Prostate gland (tissue), 2 donors: Measurements from ENCODE around the gene FRMD4A. TPM values are rescaled to one million over a fixed set of nuclear protein-coding genes. Genes with fewer than 3 reads are reported as not detected.

Source experiments
- DNase-seq: peaks from one replicate; pipeline ENCODE4 v3.0.0-alpha.2; 2019; ENCODE audit warnings: low spot score
- H3K27ac ChIP-seq, 2 donors: fragments of 200-600 bp; sonication (generic); 2 replicates each; pipeline ENCODE4 v1.5.1; 2017 to 2019
- H3K27me3 ChIP-seq: fragments of 200-600 bp; sonication (generic); replicated peaks from 2 replicates; pipeline ENCODE4 v1.5.1; 2019; ENCODE audit not compliant: insufficient read depth
- H3K36me3 ChIP-seq, 2 donors: fragments of 200-600 bp; sonication (generic); 1 replicate in 1 of 2; 2 replicates in 1 of 2; pipeline versions ENCODE4 v1.5.1 to v1.8.1; 2017 to 2019
- H3K4me1 ChIP-seq: fragments of 200-600 bp; sonication (generic); replicated peaks from 2 replicates; pipeline ENCODE4 v1.5.1; 2019
- H3K4me3 ChIP-seq, 2 donors: fragments of 200-600 bp; sonication (generic); 2 replicates each; pipeline ENCODE4 v1.5.1; 2017 to 2019
- H3K9me3 ChIP-seq: fragments of 200-600 bp; sonication (generic); 2 replicates; pipeline ENCODE4 v1.5.1; 2017
- POLR2A ChIP-seq: fragments of 450-650 bp; IDR thresholded peaks from one replicate; pipeline ENCODE4 v1.6.1; 2016; ENCODE audit warnings: antibody characterized with exemption, mild to moderate bottlenecking
- POLR2AphosphoS5 ChIP-seq: sonication (generic); formaldehyde crosslinking; IDR thresholded peaks from one replicate; pipeline ENCODE4 v1.6.1; 2017; ENCODE audit warnings: antibody characterized with exemption
- WGBS: methylation state at CpG from one replicate; pipeline ENCODE4 v1.1.5; 2018; 5-methylcytosine and 5-hydroxymethylcytosine counted together
- intact Hi-C: fragments of 100-400 bp; cut with DNase I; formaldehyde crosslinking; loops from one replicate; pipeline ENCODE4 v1.14.2; 2022
- total RNA-seq, 2 donors: library from RNA; depleted of rRNA; stranded (reverse); fragments of >200 nt; gene quantifications; one replicate each; pipeline ENCODE4 v1.1.0, GENCODE V29; 2016
- TF ChIP-seq, protein P1 (sequence below), 4 experiments: fragments of 200-600 bp in 2 of 4; fragments of 450-650 bp in 2 of 4; sonication (generic) in 2 of 4; IDR thresholded peaks; 1 replicate in 3 of 4; 2 replicates in 1 of 4; pipeline ENCODE4 v1.5.1; 2016 to 2019; ENCODE audit warnings: antibody characterized with exemption in 4 of 4, mild to moderate bottlenecking in 2 of 4, moderate library complexity in 2 of 4

Gene FRMD4A
- total RNA-seq, 2 donors from 2014 or later = 38.0 to 53.2 TPM

DNA sequence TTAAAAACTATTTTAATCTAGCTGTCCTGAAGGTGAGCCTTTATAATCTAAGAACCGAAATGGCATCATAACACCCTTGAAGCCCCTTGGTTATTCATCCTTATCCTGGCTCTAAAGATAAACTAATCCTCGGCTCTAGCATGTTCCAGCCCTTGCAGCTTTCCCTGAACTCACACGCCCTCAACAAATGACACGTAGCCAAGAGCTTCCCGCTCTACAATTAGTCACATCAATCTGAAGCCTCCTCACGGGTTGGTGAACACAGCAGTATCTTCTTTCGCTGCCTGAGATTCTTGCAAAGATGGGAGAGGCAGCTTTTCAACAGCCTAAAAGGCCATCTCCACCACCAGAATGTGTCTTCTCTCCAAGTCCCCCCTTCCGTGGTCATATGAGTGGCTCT, 4.1 kb downstream of the FRMD4A start:
- no peak overlapping the region for H3K4me3 ChIP-seq
- no peak for DNase-seq
- no peaks in the 10 kb centered on the region for H3K27me3 ChIP-seq
- TF ChIP-seq POLR2AphosphoS5 = no peak
- TF ChIP-seq, protein P1, sequence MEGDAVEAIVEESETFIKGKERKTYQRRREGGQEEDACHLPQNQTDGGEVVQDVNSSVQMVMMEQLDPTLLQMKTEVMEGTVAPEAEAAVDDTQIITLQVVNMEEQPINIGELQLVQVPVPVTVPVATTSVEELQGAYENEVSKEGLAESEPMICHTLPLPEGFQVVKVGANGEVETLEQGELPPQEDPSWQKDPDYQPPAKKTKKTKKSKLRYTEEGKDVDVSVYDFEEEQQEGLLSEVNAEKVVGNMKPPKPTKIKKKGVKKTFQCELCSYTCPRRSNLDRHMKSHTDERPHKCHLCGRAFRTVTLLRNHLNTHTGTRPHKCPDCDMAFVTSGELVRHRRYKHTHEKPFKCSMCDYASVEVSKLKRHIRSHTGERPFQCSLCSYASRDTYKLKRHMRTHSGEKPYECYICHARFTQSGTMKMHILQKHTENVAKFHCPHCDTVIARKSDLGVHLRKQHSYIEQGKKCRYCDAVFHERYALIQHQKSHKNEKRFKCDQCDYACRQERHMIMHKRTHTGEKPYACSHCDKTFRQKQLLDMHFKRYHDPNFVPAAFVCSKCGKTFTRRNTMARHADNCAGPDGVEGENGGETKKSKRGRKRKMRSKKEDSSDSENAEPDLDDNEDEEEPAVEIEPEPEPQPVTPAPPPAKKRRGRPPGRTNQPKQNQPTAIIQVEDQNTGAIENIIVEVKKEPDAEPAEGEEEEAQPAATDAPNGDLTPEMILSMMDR (IDR thresholded peaks at IDR 0.05) = no peak
- no peak for TF ChIP-seq POLR2A
- no peak overlapping the region for H3K27ac ChIP-seq
- no peaks in the 10 kb centered on the region for H3K4me1 ChIP-seq
- intact Hi-C loops = no loop called here
- no peaks in the 10 kb centered on the region for H3K9me3 ChIP-seq
- H3K36me3 ChIP-seq = no peaks in the 10 kb centered on the region
- 93% methylated on average over 8 of the region's 8 CpGs for WGBS

- no peaks in the 10 kb centered on the region for H3K27me3 ChIP-seq
- H3K4me1 ChIP-seq = no peaks in the 10 kb centered on the region
- H3K36me3 ChIP-seq = no peaks in the 10 kb centered on the region
- peak; percentile 39 for DNase-seq
- TF ChIP-seq, protein P1 (IDR thresholded peaks at IDR 0.05) = peak in 1 of 4 experiments; percentile 32
- TF ChIP-seq POLR2AphosphoS5 (no peak), POLR2A (no peak)
- no peak overlapping the region for H3K4me3 ChIP-seq
- no peaks in the 10 kb centered on the region for H3K9me3 ChIP-seq
- 50% methylated on average over 4 of the region's 4 CpGs for WGBS
- intact Hi-C loops = no loop called here
- H3K27ac ChIP-seq = no peak overlapping the region
These were observed 5.3 kb downstream of the FRMD4A start for GRCh38 chr10:14325325-14325955.

- TF ChIP-seq, protein P1 (IDR thresholded peaks at IDR 0.05) = no peak
- no peak for TF ChIP-seq POLR2A
- no peak for TF ChIP-seq POLR2AphosphoS5
- WGBS = 75% methylated on average over 5 of the region's 5 CpGs
- no peaks in the 10 kb centered on the region for H3K27me3 ChIP-seq
- H3K9me3 ChIP-seq = no peaks in the 10 kb centered on the region
- H3K36me3 ChIP-seq = no peaks in the 10 kb centered on the region
- intact Hi-C loops = no loop called here
- H3K4me1 ChIP-seq = no peaks in the 10 kb centered on the region
- H3K27ac ChIP-seq = no peak overlapping the region
- no peak overlapping the region for H3K4me3 ChIP-seq
- DNase-seq = no peak
These were observed 8.1 kb downstream of the FRMD4A start for GRCh38 chr10:14322526-14323188.

DNA sequence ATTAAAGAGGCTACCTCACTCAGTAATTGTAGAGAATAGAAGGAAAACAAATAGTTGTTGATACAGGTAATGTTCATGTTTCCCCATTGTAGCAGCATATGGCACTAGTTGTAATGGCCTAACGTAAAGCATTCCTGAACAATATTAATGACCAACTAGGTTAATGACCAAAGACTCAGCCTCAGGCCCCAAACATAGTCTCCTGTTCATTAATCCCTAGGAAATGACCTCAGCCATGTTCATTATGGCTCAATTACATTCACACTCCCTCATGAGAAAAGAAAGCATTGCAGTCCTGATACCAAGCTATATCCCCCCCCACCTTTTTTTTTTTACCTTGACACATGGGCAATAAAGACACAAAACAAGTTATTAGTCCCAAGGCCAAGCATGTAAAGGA, 12.7 kb downstream of the FRMD4A start:
- no peak for DNase-seq
- Histone ChIP-seq H3K9me3 (no peaks in the 10 kb centered on the region), H3K36me3 (no peaks in the 10 kb centered on the region), H3K27me3 (no peaks in the 10 kb centered on the region), H3K27ac (no peak overlapping the region), H3K4me1 (no peaks in the 10 kb centered on the region), H3K4me3 (no peak overlapping the region)
- TF ChIP-seq POLR2AphosphoS5 (no peak), POLR2A (no peak)
- TF ChIP-seq, protein P1 (IDR thresholded peaks at IDR 0.05) = no peak
- 88% methylated on average over 1 of the region's 1 CpG for WGBS
- intact Hi-C loops = no loop called here

DNA sequence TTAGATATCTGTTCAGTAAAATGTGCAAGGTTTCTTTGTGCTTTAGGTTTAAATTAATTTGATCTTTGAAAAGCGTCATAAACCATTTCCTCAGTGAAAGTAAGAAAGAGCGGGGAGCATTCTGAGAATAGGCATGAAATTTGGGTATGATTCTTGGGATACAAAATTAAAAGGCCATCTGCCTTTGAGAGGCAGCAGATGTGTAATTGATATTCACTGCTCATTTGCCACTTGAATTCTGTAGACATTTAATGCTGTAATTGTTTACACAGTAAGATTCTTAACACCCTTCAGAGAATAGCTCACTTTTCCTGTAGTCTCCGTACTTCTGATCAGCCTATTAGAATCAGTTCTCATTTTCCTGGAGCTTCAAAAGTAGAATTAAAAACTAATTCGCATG, 18.7 kb downstream of the FRMD4A start:
- TF ChIP-seq, protein P1 (IDR thresholded peaks at IDR 0.05) = no peak
- no peak for TF ChIP-seq POLR2A
- no peak for TF ChIP-seq POLR2AphosphoS5
- 87% methylated on average over 4 of the region's 4 CpGs for WGBS
- no peak for DNase-seq
- Histone ChIP-seq H3K9me3 (no peaks in the 10 kb centered on the region), H3K4me3 (no peak overlapping the region), H3K27ac (no peak overlapping the region), H3K27me3 (no peaks in the 10 kb centered on the region), H3K4me1 (no peaks in the 10 kb centered on the region), H3K36me3 (no peaks in the 10 kb centered on the region)
- intact Hi-C loops = no loop called here
